HG03575 (cell line): ENCODE results near the gene MAVS.

Experiments
- ATAC-seq: cut with Tn5 transposase; IDR thresholded peaks from one replicate; pipeline ENCODE4 v1.9.1; 2021; ENCODE audit not compliant: unreplicated experiment, insufficient number of reproducible peaks, low FRiP score; ENCODE audit errors: extremely low read depth

Gene MAVS

GRCh38 chr20:3901028-3901705 is 54.5 kb downstream of the MAVS start:
- ATAC-seq = no peak

GRCh38 chr20:3901706-3902440 is 55.2 kb downstream of the MAVS start:
- ATAC-seq = no peak

DNA sequence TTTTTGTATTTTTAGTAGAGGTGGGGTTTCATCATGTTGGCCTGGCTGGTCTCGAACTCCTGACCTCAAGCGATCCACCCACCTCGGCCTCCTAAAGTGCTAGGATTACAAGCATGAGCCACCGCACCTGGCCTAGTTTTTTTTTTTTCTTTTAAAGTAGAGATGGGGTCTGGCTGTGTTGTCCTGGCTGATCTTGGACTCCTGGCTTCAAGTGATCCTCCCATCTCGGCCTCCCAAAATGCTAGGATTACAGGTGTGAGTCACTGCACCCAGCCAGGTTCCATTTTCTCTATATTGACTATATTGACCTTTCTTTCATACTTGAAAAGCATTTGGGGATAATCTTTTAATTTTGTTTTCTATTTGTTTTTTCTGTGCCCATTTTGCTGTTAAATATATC is 55.8 kb downstream of the MAVS start:
- no peak for ATAC-seq

GRCh38 chr20:3904224-3904623 is 57.6 kb downstream of the MAVS start:
- no peak for ATAC-seq

GRCh38 chr20:3904857-3905256 is 58.2 kb downstream of the MAVS start:
- no peak for ATAC-seq

DNA sequence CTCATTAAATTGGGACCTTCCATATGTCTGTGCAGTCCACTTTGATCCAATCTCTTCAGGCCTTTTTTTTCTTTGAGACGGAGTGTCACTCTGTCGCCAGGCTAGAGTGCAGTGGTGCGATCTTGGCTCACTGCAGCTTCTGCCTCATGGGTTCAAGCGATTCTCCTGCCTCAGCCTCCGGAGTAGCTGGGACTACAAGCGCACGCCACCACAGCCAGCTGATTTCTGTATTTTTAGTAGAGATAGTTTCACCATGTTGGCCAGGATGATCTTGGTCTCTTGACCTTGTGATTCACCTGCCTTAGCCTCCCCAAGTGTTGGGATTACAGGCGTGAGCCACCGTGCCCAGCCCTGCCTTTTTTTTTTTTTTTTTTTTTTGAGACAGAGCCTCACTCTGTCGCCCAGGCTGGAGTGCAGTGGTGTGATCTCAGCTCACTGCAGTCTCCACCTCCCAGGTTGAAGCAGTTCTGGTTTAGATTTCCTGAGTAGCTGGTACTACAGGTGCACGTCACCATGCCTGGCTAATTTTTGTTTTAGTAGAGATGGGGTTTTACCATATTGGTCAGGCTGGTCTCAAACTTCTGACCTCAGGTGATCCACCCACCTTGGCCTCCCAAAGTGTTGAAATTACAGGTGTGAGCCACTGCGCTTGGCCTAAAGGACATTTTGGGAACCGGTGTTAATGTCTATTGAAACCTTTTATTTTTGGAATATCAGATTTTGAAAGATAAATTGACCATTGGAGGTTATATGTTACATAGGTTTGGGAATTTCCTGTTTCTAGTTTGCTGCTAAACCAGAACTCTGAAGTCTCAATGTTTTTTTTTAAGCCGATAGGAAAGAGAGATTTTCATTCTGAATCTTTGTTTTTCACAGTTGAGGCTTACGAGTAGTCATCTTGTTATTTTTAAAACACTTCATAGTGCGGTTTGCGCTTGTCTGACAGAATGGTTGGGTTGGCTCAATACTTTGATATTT is 60.4 kb downstream of the MAVS start:
- peak; percentile 55 for ATAC-seq

- ATAC-seq = no peak
Observed at GRCh38 chr20:3908667-3909066, 62.0 kb downstream of the MAVS start.

DNA sequence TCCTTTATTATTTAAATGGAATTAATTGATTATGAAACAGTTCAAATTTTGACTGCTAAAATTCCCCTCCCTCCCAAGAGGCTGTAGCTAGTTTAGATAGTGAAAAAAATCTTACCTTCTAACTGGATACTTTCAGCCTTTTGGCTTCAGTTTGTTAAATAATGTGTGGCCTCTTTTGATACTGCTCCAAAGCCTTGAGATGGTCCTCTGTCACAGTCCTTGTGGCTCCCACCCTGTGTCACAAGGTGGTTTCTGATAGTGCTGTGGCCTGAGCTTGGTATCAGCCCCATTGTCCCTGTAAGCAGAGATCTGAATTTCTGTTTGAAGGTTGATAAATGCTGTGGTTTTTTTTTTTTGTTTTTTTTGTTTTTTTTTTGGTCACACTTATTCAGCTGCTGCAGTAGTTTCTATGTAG is 63.3 kb downstream of the MAVS start:
- ATAC-seq = no peak

DNA sequence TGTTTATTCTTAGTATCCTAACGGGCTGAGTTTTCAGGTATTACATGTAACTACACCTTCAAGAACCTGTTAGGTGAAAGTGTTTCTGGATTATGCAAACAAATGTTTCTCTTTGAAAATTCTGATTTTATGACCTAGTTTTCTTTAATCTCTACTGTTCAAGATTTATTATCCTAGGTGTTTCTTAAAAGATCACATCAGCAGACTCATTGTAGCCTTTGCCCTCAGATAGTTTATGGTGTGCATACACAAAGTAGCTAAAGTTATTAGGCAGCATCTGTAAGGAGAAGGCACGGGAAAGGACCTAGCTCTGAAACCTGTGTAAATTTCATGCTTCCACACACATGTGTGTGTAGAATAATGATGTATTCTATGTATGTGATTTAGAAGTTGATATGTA is 64.2 kb downstream of the MAVS start:
- ATAC-seq = no peak

DNA sequence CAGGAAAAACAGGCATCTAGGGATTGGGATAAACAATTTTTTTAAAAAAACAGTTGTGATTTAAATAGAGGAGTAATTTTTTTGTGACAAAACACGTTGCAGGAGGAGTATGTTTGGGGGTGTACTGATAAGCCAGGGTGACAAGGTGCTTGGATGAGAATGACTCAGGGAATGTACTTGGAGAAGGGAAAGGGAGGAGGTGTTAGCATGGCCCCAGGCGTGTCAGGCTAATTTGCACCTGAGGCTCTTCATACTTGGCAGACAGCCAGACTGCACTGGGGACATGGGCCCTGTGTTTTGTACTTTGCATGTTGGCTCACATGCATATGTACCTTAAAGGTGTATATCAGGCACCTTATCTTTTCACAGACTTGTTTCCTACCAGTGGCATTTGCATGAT is 65.3 kb downstream of the MAVS start:
- no peak for ATAC-seq

GRCh38 chr20:3914446-3914845 is 67.8 kb downstream of the MAVS start:
- no peak for ATAC-seq

GRCh38 chr20:3915691-3916090 is 69.1 kb downstream of the MAVS start:
- no peak for ATAC-seq

GRCh38 chr20:3916364-3916763 is 69.7 kb downstream of the MAVS start:
- ATAC-seq = no peak

- ATAC-seq = no peak
Observed at GRCh38 chr20:3919352-3919751, 72.7 kb downstream of the MAVS start.

- no peak for ATAC-seq
Observed at GRCh38 chr20:3922223-3922982, 75.8 kb downstream of the MAVS start.

DNA sequence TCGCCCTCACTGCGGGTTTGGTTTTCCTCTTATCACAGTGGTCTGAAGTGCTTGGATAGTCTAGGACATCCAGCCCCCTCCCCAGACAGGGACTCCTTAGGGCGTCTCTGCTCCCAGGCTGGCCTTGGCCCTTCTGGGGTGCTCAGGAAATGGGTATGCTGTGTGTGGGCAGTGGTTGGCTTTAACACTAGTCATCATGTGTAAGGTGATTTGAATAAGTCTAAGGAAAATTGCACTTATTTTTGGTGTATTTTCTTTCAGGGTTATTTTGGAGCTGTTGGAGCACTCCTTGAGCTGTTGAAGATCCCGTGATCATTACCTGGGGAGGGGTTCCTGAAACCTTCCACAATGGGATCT is 76.3 kb downstream of the MAVS start:
- ATAC-seq = no peak

DNA sequence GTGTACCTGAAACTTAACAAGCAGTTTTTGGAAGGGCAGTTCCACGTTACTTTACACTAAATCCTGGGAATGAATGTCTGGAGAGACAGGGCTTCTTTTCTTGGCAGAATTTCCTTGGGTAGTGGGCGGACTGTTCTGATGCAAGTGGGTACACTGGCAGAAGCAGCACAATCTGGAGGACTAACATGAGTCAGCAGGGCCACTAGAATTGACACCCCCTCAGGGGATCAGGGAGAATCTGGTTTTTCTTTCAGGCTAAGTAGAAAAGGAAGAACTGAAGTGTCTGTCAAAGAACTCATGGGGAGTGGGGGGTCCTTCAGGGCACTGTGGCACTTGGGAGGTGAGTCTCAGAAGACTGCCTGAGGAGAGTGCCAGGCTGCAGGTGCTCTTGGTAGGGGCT is 77.2 kb downstream of the MAVS start:
- ATAC-seq = no peak

DNA sequence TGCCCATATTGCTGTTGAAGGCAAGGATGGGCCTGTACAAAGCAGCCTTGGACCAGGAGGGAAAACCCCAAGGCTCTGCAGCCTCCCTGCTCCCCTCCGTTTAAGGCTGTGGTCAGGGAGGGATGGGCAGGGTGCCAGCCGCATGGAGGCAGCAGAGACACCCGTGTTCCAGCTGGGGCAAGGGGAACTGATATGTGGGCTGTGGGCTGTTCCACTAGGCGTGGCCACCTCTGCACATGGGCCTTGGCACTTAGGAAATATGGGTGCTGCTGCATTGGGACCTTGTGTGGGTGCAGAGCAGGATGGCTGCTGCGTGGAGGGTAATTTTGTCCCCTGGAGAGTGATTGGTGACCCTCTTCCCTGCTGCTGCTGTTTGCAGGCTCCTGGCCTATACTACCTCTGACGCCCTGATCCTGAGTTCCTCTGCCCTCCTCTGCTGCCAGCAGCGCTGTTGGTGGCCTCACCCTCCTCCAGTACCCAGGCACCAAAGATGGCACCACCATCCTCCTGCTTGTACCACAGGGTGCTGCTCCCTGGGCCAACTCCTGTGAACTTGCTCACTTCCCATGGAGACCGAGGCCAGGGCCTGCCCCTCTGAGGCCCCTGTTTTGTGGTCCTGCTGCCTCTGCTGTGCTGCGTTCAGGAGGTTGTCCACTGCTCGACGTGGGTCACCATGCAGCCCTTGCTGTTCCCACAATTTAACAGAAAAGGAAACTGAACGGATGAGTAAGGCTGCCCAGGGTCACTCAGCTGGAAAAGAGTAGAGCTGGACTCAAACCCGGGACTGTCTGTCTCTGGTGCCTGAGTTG is 77.9 kb downstream of the MAVS start:
- ATAC-seq = no peak
